AG04450 (cell line): ENCODE results near the gene SCN9A. TPM values are rescaled to one million over a fixed set of nuclear protein-coding genes. Genes with fewer than 3 reads are reported as not detected.

Experiments
- CTCF ChIA-PET: fragments of 300-600, 350-600 bp; formaldehyde crosslinking; extraction: SDS; loops from one replicate; lab custom pipeline; 2022; ENCODE audit warnings: antibody characterized with exemption, inconsistent platforms; lab: Charles Lee
- POLR2A ChIA-PET: fragments of 350-600 bp; formaldehyde crosslinking; extraction: SDS; loops from one replicate; lab custom pipeline; 2021; ENCODE audit warnings: antibody characterized with exemption, inconsistent platforms; lab: Yijun Ruan, JAX
- DNase-seq: peaks from one replicate; pipeline ENCODE4 v3.0.0-alpha.2; 2011; ENCODE audit warnings: low read depth, low spot score
- H3K27ac ChIP-seq: one replicate; pipeline ENCODE4 v1.5.1; 2012; ENCODE audit warnings: low read depth, low read length, control low read depth
- H3K27me3 ChIP-seq: one replicate; pipeline ENCODE4 v1.6.0; 2012; ENCODE audit warnings: low read length; ENCODE audit not compliant: control insufficient read depth, insufficient read depth
- H3K4me3 ChIP-seq: 2 replicates; pipeline ENCODE4 v1.5.1; 2011; ENCODE audit warnings: mild to moderate bottlenecking, low read depth, low read length, control low read depth
- H3K9me3 ChIP-seq: 2 replicates; pipeline ENCODE4 v1.5.1; 2012; ENCODE audit warnings: low read length; ENCODE audit not compliant: control insufficient read depth, insufficient read depth
- polyA plus RNA-seq: library from polyadenylated mRNA; depleted of rRNA; stranded (reverse); fragments of >200 nt; gene quantifications from 2 replicates; pipeline ENCODE4 v1.2.3, GENCODE V29; 2011
- TF ChIP-seq, protein P1 (sequence below): IDR thresholded peaks from 2 replicates; pipeline ENCODE4 v1.5.1; 2011; ENCODE audit warnings: low read depth, low read length, control low read depth, inconsistent platforms

The SCN9A gene
- polyA plus RNA-seq, 1 experiment: 56.8 TPM

DNA sequence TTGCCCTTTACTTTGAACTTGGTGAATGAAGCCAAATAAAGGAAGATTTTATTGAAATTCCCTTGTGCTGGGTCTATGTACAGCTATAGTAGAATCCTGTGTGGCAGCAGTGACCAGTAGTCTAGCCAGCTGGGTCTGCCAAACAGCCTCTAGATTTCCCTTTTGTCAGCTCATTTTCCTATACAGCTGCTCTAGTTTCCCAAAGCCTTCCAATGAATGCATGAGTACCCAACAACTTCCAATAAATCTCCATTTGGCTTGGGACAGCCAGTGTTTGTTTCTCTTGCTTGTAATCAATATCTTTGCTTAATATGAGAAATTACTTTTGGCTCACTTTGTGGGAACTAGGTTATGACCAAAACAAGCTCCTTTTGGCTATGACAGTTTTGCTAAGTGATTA is 43.6 kb downstream of the SCN9A start:
- Histone ChIP-seq H3K4me3 (no peak overlapping the region), H3K27me3 (no peaks in the 10 kb centered on the region), H3K27ac (no peak overlapping the region), H3K9me3 (no peaks in the 10 kb centered on the region)
- no peak for DNase-seq
- POLR2A ChIA-PET: interaction anchor here (0.6 to 0.7 kb wide), 2 partner anchors 8 to 13 kb away, joined by 3 to 7 read pairs; no protein-coding TSS in a partner anchor
- TF ChIP-seq, protein P1, sequence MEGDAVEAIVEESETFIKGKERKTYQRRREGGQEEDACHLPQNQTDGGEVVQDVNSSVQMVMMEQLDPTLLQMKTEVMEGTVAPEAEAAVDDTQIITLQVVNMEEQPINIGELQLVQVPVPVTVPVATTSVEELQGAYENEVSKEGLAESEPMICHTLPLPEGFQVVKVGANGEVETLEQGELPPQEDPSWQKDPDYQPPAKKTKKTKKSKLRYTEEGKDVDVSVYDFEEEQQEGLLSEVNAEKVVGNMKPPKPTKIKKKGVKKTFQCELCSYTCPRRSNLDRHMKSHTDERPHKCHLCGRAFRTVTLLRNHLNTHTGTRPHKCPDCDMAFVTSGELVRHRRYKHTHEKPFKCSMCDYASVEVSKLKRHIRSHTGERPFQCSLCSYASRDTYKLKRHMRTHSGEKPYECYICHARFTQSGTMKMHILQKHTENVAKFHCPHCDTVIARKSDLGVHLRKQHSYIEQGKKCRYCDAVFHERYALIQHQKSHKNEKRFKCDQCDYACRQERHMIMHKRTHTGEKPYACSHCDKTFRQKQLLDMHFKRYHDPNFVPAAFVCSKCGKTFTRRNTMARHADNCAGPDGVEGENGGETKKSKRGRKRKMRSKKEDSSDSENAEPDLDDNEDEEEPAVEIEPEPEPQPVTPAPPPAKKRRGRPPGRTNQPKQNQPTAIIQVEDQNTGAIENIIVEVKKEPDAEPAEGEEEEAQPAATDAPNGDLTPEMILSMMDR: no peak
- CTCF ChIA-PET: interaction anchor here (0.8 to 1.0 kb wide), 2 partner anchors 13 to 185 kb away, joined by 3 read pairs; no protein-coding TSS in a partner anchor

DNA sequence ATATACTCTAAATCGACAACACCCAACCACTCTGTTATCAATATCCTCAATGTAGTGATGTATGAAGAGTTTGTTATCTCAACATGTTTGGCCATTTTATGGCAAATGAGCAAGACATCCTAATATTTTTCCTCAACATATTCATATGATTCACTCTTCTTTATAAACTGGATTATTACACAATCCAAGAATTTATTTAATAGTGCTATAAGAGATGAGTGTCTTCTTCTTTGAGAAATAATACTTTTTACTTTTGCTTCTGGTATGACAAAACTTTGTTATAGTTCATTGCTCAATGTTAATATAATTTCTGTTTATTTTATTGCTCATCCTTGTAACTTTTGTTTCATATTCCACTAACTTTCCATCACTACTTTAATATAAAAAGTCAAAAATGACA is 44.3 kb downstream of the SCN9A start:
- Histone ChIP-seq H3K27me3 (no peaks in the 10 kb centered on the region), H3K4me3 (no peak overlapping the region), H3K27ac (no peak overlapping the region), H3K9me3 (no peaks in the 10 kb centered on the region)
- DNase-seq: no peak
- TF ChIP-seq, protein P1: no peak
- ChIA-PET POLR2A (interaction anchor here (0.7 kb wide), 1 partner anchor 13 kb away, joined by 3 read pairs; no protein-coding TSS in a partner anchor), CTCF (interaction anchor here (1.0 kb wide), 2 partner anchors 13 to 86 kb away, joined by 3 read pairs; no protein-coding TSS in a partner anchor)

DNA sequence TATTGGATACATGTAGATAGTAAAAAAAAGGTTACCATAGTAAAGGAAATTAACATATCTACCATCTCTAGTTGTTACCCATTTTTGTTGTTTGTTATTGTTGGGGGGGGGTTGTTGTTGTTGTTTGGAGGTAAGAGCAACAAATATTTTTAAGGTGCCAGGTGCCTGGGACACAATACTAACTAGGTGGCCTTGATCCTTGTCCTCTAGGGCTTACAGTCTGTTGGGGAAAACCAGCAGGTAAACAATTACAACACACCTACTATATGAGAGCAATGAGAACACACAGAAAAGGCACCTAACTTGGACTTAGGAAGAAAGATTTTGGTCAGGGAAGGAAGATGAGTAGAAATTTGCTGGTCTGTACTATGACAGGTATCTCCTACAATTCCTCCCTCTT is 46.3 kb downstream of the SCN9A start:
- DNase-seq: no peak
- Histone ChIP-seq H3K27me3 (no peaks in the 10 kb centered on the region), H3K27ac (no peak overlapping the region), H3K9me3 (no peaks in the 10 kb centered on the region), H3K4me3 (no peak overlapping the region)
- POLR2A ChIA-PET: no interaction called here
- TF ChIP-seq, protein P1: no peak
- CTCF ChIA-PET: no interaction called here

DNA sequence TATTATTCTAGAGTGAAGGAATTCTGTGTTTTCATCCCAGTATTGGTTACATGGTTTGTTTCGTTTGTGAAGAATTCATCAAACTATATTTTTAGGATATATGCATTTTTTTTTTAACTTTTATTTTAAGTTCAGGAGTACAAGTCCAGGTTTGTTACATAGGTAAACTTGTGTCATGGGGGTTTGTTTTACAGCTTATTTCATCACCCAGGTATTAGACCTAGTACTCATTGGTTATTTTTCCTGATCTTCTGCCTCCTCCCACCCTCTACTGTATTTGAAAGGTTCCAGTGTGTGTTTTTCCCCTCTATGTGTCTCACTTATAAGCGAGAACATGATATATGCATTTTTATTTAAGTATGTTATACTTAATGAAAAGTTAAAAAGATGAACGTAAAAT is 47.6 kb downstream of the SCN9A start:
- no peak overlapping the region for H3K4me3 ChIP-seq
- no peaks in the 10 kb centered on the region for H3K27me3 ChIP-seq
- no peaks in the 10 kb centered on the region for H3K9me3 ChIP-seq
- TF ChIP-seq, protein P1: no peak
- POLR2A ChIA-PET: no interaction called here
- no peak for DNase-seq
- CTCF ChIA-PET: no interaction called here
- H3K27ac ChIP-seq: no peak overlapping the region

DNA sequence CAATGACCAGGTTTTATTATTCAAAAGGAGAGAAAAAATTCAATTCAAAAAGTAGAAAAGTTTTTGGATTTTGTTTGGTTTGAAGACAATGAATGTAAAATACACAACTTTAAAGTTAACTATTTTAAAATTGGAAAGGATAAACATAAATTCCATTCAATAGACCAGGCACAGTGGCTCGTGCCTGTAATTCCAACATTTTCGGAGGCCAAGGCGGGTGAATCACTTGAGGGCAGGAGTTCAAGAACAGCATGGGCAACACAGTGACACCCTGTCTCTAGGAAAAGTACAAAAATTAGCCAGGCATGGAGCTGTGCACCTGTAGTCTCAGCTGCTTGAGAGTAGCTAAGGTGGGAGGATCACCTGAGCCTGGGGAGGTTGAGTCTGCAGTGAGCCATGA is 54.7 kb downstream of the SCN9A start:
- H3K9me3 ChIP-seq: no peaks in the 10 kb centered on the region; the same call in 1 of the 2 replicates
- ChIA-PET POLR2A (no interaction called here), CTCF (no interaction called here)
- H3K4me3 ChIP-seq: no peak overlapping the region
- no peak for DNase-seq
- no peak overlapping the region for H3K27ac ChIP-seq
- H3K27me3 ChIP-seq: no peaks in the 10 kb centered on the region
- TF ChIP-seq, protein P1: no peak
